ENCODE results near the gene SLCO1A2. TPM values are rescaled to one million over a fixed set of nuclear protein-coding genes. Genes with fewer than 3 reads are reported as not detected.

Gene SLCO1A2
- total and polyA plus RNA-seq, 11 donors: not detected

- Histone ChIP-seq H3K27me3 (no peaks in the 10 kb centered on the region), H3K4me3 (no peak overlapping the region), H3K36me3 (no peaks in the 10 kb centered on the region), H3K27ac (no peak overlapping the region), H3K9me3 (peaks cover 0 to 37% (median 17%) of the 10 kb centered on the region in 12 donors), H3K4me1 (no peaks in the 10 kb centered on the region)
- intact Hi-C loops (cut with DNase I): no loop called here
- TF ChIP-seq POLR2A (IDR thresholded peaks at IDR 0.05): no peak
- TF ChIP-seq CTCF (IDR thresholded peaks at IDR 0.05): no peak
- WGBS, 4 donors: 63 to 69% (median 65%) methylated on average over 1 of the region's 1 CpG
- ATAC-seq (no peak), DNase-seq (no peak)
Measured at GRCh38 chr12:21330682-21331253, 3.9 kb downstream of the SLCO1A2 start.

GRCh38 chr12:21328578-21328977 lies 6.1 kb downstream of the SLCO1A2 start:
- no peak for ATAC-seq
- intact Hi-C loops (cut with DNase I): no loop called here
- no peaks in the 10 kb centered on the region for H3K27me3 ChIP-seq
- no peak for DNase-seq
- no peak overlapping the region for H3K4me3 ChIP-seq
- TF ChIP-seq POLR2A (IDR thresholded peaks at IDR 0.05) (no peak), CTCF (IDR thresholded peaks at IDR 0.05) (no peak)
- no peaks in the 10 kb centered on the region for H3K4me1 ChIP-seq
- no peaks in the 10 kb centered on the region for H3K36me3 ChIP-seq
- no peak overlapping the region for H3K27ac ChIP-seq
- H3K9me3 ChIP-seq: peaks cover 0 to 39% (median 17%) of the 10 kb centered on the region in 12 donors

GRCh38 chr12:21324551-21324950 lies 10.2 kb downstream of the SLCO1A2 start:
- Histone ChIP-seq H3K9me3 (peaks cover 0 to 28% (median 11%) of the 10 kb centered on the region in 12 donors), H3K4me3 (no peak overlapping the region), H3K27ac (no peak overlapping the region), H3K27me3 (no peaks in the 10 kb centered on the region), H3K4me1 (no peaks in the 10 kb centered on the region), H3K36me3 (no peaks in the 10 kb centered on the region)
- ATAC-seq: no peak
- TF ChIP-seq POLR2A (IDR thresholded peaks at IDR 0.05) (no peak), CTCF (IDR thresholded peaks at IDR 0.05) (no peak)
- DNase-seq: no peak
- intact Hi-C loops (cut with DNase I): no loop called here
- WGBS, 4 donors: 25 to 33% (median 29%) methylated on average over 1 of the region's 1 CpG

GRCh38 chr12:21323736-21324135 lies 11.0 kb downstream of the SLCO1A2 start:
- intact Hi-C loops (cut with DNase I): no loop called here
- TF ChIP-seq CTCF (IDR thresholded peaks at IDR 0.05) (no peak), POLR2A (IDR thresholded peaks at IDR 0.05) (no peak)
- Histone ChIP-seq H3K27ac (no peak overlapping the region), H3K27me3 (no peaks in the 10 kb centered on the region), H3K4me1 (no peaks in the 10 kb centered on the region), H3K9me3 (peaks cover 0 to 24% (median 11%) of the 10 kb centered on the region in 12 donors), H3K4me3 (no peak overlapping the region), H3K36me3 (no peaks in the 10 kb centered on the region)
- no peak for DNase-seq
- ATAC-seq: no peak
- 32 to 43% (median 37%) methylated on average over 2 of the region's 2 CpGs for WGBS, 4 donors
